Lower leg skin (tissue), 3 donors: Measurements from ENCODE around the gene PRKCZ.

Experiments used
- POLR2A ChIP-seq, 2 donors: fragments of 450-650 bp; IDR thresholded peaks; one replicate each; pipeline ENCODE4 v1.6.1; 2016 to 2017; ENCODE audit warnings: antibody characterized with exemption in 2 of 2, mild to moderate bottlenecking in 1 of 2, moderate library complexity in 1 of 2
- TF ChIP-seq, protein P1 (sequence below), 3 donors: fragments of 450-650 bp; IDR thresholded peaks; one replicate each; pipeline ENCODE4 v1.5.1; 2016; ENCODE audit warnings: antibody characterized with exemption in 3 of 3, mild to moderate bottlenecking in 3 of 3, moderate library complexity in 2 of 3

- TF ChIP-seq, protein P1, sequence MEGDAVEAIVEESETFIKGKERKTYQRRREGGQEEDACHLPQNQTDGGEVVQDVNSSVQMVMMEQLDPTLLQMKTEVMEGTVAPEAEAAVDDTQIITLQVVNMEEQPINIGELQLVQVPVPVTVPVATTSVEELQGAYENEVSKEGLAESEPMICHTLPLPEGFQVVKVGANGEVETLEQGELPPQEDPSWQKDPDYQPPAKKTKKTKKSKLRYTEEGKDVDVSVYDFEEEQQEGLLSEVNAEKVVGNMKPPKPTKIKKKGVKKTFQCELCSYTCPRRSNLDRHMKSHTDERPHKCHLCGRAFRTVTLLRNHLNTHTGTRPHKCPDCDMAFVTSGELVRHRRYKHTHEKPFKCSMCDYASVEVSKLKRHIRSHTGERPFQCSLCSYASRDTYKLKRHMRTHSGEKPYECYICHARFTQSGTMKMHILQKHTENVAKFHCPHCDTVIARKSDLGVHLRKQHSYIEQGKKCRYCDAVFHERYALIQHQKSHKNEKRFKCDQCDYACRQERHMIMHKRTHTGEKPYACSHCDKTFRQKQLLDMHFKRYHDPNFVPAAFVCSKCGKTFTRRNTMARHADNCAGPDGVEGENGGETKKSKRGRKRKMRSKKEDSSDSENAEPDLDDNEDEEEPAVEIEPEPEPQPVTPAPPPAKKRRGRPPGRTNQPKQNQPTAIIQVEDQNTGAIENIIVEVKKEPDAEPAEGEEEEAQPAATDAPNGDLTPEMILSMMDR (IDR thresholded peaks at IDR 0.05), result no peak
- TF ChIP-seq POLR2A (IDR thresholded peaks at IDR 0.05), result no peak
Observed at GRCh38 chr1:2029561-2029960, 20.6 kb upstream of the PRKCZ start.
